Measurements from ENCODE around the gene GNG7. TPM values are rescaled to one million over a fixed set of nuclear protein-coding genes. Genes with fewer than 3 reads are reported as not detected.

The GNG7 gene
- total RNA-seq, result 0.44 TPM in 1 of 2 replicates, not detected in the other

DNA sequence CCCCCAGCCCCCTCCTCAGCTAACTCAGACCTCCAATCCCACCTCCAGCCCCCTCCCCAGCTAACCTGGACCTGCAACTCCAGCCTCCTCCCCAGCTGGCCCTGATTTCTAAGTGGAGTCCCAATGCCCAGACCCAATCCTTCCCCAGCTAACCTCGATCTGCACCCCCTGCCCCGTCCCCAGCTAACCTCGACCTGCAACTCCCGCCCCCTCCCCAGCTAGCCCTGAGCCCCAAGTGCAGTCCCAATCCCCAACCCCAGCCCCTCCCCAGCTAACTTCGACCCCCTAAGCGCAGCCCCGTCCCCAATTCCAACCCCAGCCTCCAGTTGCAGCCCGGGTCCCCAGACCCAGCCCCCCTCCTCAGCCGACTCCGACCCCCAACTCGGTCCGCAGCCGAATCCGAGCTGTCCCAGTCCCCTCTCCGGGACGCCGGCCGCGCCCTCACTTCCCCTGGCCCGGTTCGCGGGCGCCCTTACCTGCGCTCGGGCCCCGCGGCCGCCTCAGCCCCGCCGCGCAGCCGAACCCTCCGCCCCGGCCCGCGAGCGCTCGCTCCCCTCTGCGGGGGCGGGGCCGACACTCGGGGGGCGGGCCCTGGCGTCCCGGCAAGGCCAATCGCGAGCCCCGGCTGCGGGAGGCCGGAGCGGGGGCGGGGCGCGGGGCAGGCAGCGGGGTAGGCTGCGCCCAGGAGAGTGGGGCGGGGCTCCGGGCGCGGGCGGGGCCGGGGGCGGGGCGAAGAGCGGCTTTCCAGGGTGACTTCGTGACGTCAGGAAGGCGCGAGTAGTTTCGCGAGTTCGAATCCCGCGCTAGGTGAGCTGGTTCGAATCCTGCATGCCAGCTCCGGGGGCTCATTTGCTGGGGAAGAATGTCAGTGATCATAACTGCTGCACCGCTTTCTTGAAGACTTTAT, at the start of gene GNG7:
GNG7 (minus strand) TSS at position 525 of the 907 bp plus-strand sequence. CDS start 182,006 bp downstream, outside the sequence.

DNA sequence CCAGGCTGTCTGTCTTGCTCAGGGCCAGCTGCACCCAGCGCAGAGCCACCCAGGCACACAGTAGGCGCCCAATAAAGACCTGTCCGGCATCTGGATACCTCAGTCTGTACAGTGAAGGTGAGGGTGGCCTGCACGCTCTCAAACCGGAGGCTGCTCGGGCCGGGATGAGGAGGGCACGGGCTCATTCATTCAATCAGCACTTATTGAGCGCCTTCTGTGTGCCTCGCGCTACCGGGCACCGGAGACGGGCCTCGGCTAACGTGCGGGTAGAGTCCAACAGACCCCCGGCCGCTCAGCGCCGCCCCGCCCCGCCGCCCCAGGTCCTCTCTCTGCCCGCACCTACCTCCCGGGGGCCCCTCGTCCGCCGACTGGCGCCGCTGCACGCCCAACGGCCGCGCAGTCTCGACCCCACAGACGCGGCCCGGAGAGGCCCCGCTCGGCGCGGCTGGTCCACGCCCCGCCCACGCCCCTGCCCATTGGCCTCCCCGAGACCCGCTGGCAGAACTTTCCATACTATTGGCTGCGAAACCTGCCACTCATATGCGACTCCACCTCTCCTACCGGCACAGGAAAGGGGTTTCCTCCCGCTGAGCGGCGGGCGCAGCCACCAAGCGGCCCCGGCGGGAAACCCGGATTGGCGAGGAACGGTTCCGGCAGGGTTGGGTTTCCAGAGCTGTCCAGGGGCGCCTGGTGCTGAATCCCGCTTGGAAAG, 37.3 kb upstream of the GNG7 start, which contains the start of gene SLC39A3:
SLC39A3 (minus strand) TSS at position 416 of the 712 bp plus-strand sequence. CDS start 2,760 bp downstream, outside the sequence.

DNA sequence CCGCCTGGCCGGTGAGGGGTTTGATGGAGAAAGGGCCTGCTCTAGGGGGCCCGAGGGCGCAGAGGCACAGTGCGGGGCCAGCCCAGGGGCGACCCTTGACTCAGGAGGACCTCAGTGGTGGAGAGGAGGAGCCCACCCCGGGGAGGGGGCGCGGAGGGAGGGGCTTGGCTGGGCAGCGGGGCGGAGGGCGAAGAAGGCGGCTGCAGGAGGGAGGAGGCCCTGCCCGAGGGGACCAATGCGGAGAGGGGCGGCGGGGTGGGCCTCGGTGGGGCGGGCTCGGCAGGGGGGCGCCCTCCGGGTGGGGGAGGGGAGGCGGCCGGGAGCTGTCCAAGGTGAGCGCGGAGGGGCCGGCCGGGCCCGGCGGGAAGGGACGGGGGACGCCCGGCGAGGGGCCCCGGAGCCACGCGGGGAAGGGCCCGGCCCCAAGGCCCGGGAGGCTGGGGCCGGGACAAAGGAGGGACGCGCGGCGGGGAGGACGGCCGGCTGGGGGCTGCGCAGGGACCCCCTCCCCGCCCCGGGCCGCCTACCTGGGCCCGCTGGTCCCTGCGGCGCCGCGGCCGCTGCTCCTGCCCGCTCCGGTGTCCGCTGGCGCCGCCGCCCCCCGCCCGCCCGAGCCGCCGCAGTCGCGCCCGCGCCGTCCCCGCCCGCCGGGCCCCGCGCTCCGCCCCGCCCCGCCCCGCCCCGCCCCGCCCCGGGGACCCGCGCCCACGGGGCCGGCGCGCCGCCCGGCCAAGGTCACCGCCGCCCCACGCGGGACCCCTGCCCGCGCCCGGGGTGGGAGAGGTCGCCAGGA, 18.5 kb upstream of the GNG7 start, which contains the start of gene DIRAS1:
DIRAS1 (minus strand) TSS at position 596 of the 793 bp plus-strand sequence. CDS start 3,566 bp downstream, outside the sequence.

DNA sequence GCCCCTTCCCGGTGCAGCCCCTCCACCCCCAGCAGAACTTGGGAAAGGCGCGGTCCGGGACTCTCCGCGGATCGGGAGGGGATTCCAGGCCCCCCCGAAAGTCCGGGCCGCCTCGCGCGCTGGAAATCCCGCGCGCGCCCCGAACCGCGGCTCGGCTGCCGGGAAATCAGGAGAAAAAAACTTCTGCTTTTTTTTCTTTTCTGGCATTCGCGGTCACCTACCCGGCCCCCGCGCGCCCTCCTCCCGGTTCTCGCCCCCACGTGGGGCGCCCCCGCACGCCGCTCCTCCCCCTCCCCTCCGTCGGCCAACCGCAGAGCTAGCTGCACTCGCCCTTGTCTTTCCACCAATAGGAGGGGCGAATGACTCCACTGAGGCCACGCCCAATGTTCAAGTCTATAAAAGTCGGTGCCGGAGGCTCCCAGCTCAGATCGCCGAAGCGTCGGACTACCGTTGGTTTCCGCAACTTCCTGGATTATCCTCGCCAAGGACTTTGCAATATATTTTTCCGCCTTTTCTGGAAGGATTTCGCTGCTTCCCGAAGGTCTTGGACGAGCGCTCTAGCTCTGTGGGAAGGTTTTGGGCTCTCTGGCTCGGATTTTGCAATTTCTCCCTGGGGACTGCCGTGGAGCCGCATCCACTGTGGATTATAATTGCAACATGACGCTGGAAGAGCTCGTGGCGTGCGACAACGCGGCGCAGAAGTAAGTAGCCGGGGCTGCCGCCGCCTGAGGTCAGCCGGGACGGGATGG, 226.6 kb downstream of the GNG7 start, which contains the start of gene GADD45B:
GADD45B (plus strand) TSS at position 426 of the 749 bp plus-strand sequence; CDS start at position 658, 232 bp downstream.

Small RNA genes within 50 kb of the gene (small RNA-seq; reads per million reads assigned to genes)
- gene MIR7850 (ENCODE audit: low replicate concordance) (not detected), gene RN7SL121P (ENCODE audit: low replicate concordance) (not detected), gene RNU6-993P (ENCODE audit: low replicate concordance) (not detected)

Other genes starting within 250 kb of the GNG7 start
- gene LMNB2, start 245.7 kb downstream of the GNG7 start, total RNA-seq, result 30.2 and 160 TPM in 2 replicates
- 18.8 and 24.3 TPM in 2 replicates for gene GADD45B, start 226.6 kb downstream of the GNG7 start, total RNA-seq
- gene DIRAS1, start 18.7 kb upstream of the GNG7 start, total RNA-seq, result 0.14 and 1.1 TPM in 2 replicates
- 28.3 and 31.5 TPM in 2 replicates for gene SLC39A3, start 37.3 kb upstream of the GNG7 start, total RNA-seq
- 73.3 and 78.7 TPM in 2 replicates for gene SGTA, start 80.6 kb upstream of the GNG7 start, total RNA-seq
- gene THOP1, start 82.8 kb upstream of the GNG7 start, total RNA-seq, result 68.3 and 170 TPM in 2 replicates
- gene ZNF554, start 117.2 kb upstream of the GNG7 start, total RNA-seq, result 2.6 and 3.1 TPM in 2 replicates
- gene ZNF555, start 138.8 kb upstream of the GNG7 start, total RNA-seq, result 5.7 and 10.3 TPM in 2 replicates
- gene ZNF556, start 164.6 kb upstream of the GNG7 start, total RNA-seq, result 0.43 TPM in 1 of 2 replicates, not detected in the other
- gene ZNF57, start 198.2 kb upstream of the GNG7 start, total RNA-seq, result 3.3 and 3.7 TPM in 2 replicates
- gene ZNF77, start 242.3 kb upstream of the GNG7 start, total RNA-seq, result 3.0 and 3.1 TPM in 2 replicates

All from placental pericyte (primary cell).